DOHH2 (cell line): Measurements from ENCODE around the gene PRKCQ.

Experiments
- EZH2phosphoT487 ChIP-seq: fragments of 200-600 bp; sonication (generic); IDR thresholded peaks from 2 replicates; pipeline ENCODE4 v1.6.1; 2017; ENCODE audit warnings: borderline replicate concordance, mild to moderate bottlenecking, antibody characterized with exemption, low read length, moderate library complexity, mixed read lengths
- TF ChIP-seq, protein P1 (sequence below): fragments of 200-600 bp; sonication (generic); IDR thresholded peaks from one replicate; pipeline ENCODE4 v1.5.1; 2014; ENCODE audit warnings: antibody characterized with exemption, mild to moderate bottlenecking, low read depth, low read length; ENCODE audit not compliant: poor library complexity, severe bottlenecking

DNA sequence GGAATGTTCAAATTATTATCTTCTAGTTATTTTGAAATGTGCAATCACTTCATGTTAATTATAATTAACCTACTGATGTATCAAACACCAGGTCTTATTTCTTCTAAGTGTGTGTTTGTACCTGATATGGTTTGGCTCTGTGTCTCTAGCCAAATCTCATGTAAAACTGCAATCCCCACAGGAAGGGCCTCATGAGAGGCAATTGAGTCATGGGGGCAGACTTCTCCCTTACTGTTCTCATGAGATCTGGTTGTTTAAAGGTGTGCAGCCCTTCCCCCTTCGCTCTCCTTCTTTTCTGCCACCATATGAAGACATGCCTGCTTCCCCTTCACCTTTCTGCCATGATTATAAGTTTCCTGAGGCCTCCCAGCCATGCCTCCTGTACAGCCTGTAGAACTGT lies 18.6 kb upstream of the PRKCQ start:
- TF ChIP-seq, protein P1, sequence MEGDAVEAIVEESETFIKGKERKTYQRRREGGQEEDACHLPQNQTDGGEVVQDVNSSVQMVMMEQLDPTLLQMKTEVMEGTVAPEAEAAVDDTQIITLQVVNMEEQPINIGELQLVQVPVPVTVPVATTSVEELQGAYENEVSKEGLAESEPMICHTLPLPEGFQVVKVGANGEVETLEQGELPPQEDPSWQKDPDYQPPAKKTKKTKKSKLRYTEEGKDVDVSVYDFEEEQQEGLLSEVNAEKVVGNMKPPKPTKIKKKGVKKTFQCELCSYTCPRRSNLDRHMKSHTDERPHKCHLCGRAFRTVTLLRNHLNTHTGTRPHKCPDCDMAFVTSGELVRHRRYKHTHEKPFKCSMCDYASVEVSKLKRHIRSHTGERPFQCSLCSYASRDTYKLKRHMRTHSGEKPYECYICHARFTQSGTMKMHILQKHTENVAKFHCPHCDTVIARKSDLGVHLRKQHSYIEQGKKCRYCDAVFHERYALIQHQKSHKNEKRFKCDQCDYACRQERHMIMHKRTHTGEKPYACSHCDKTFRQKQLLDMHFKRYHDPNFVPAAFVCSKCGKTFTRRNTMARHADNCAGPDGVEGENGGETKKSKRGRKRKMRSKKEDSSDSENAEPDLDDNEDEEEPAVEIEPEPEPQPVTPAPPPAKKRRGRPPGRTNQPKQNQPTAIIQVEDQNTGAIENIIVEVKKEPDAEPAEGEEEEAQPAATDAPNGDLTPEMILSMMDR = no peak
- TF ChIP-seq EZH2phosphoT487 = no peak
